VCaP (cell line): ENCODE data around the gene BMP7.

Experiments
- H3K27ac ChIP-seq: fragments of 450-650 bp; 2 replicates; pipeline ENCODE4 v1.5.1; 2017
- CTCF ChIP-seq: fragments of 450-650 bp; conservative IDR thresholded peaks from 2 replicates; pipeline ENCODE4 v1.5.1; 2017; ENCODE audit warnings: mild to moderate bottlenecking, moderate library complexity

The BMP7 gene

GRCh38 chr20:57293995-57294394 is 27.6 kb upstream of the BMP7 start:
- no peak for TF ChIP-seq CTCF
- no peak overlapping the region for H3K27ac ChIP-seq

- TF ChIP-seq CTCF: no peak
- no peak overlapping the region for H3K27ac ChIP-seq
These were observed 26.2 kb upstream of the BMP7 start for GRCh38 chr20:57292611-57293010.

DNA sequence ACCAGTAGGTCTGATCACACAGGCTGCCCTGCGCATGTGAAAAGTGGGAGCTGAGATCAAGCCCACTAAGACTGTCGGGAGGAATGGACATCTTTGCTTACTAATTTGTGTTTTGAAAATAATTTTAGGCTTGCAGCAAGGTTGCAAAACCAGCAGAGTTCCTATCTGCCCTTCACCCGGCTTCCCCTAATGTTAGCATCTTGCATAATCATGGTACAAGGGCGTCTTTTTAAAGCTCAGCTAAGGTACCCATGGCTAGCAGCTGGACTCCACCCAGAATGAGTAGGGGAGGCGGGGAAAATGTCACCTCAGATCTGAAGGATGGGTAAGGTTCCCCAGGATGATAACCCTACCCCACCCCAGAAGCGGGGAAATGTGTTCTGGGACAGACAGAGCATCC is 25.3 kb upstream of the BMP7 start:
- TF ChIP-seq CTCF: no peak
- H3K27ac ChIP-seq: no peak overlapping the region

DNA sequence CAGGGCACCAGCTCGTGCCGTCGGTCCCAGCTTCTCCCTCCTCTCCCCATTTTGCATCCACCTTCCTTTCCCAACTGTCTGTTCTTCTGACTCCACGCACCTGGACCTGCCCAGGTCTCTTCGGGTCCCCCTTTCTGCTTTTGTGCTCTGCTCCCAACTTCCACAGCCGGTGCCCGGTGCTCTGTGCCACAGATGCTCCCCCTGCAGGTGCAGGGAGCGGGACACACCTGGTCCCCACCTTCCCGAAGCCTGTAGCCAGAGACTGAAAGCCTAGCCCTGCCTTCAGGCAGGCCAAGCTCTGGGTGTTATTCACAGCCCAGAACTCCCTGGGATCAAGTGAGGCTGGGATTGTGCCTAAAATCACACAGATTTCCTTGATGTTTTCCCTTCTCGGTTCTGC is 24.6 kb upstream of the BMP7 start:
- H3K27ac ChIP-seq: no peak overlapping the region
- peak; percentile 37; the same call in 1 of the 2 replicates for TF ChIP-seq CTCF

DNA sequence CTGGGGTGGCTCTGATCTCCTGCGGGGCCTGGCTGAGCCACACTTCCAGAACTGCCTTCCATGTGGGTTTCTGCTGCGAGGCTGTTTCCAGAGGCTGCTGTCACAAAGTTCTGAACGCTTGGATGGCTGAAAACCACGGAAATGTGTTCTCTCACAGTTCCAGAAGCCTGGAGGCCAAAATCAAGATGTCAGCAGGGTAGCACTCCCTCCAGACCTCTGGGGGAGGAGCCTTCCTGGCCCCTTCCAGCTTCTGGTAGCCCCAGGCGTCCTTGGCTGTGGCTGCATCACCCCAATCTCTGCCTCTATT is 23.7 kb upstream of the BMP7 start:
- no peak for TF ChIP-seq CTCF
- H3K27ac ChIP-seq: no peak overlapping the region

GRCh38 chr20:57289391-57290177 is 23.1 kb upstream of the BMP7 start:
- H3K27ac ChIP-seq: no peak overlapping the region
- no peak for TF ChIP-seq CTCF

GRCh38 chr20:57288651-57289277 is 22.3 kb upstream of the BMP7 start:
- H3K27ac ChIP-seq: no peak overlapping the region
- TF ChIP-seq CTCF: no peak
